Mesendoderm (in vitro differentiated cells): ENCODE results near the gene ALDH7A1.
"Not testable (repeated sequence)": the region's sequence is repeated elsewhere in the genome, so short reads cannot be mapped to it uniquely, and the experiment has no call there.

Experiments
- DNase-seq: peaks from one replicate; pipeline ENCODE4 v3.0.0; 2013
- H2AK5ac ChIP-seq: 2 replicates; pipeline ENCODE4 v1.6.1; 2013; ENCODE audit warnings: low read length, inconsistent platforms
- H2BK120ac ChIP-seq: 2 replicates; pipeline ENCODE4 v1.6.1; 2013; ENCODE audit warnings: low read depth, mild to moderate bottlenecking, low read length, moderate library complexity, mixed read lengths
- H2BK15ac ChIP-seq: replicated peaks from 2 replicates; pipeline ENCODE4 v1.6.1; 2013; ENCODE audit warnings: low read depth, mild to moderate bottlenecking, moderate library complexity
- H2BK5ac ChIP-seq: 2 replicates; pipeline ENCODE4 v1.6.1; 2013; ENCODE audit warnings: low read length, inconsistent platforms
- H3K18ac ChIP-seq: 2 replicates; pipeline ENCODE4 v1.6.1; 2013; ENCODE audit warnings: mild to moderate bottlenecking, low read length, mixed read lengths
- H3K23ac ChIP-seq: one replicate; pipeline ENCODE4 v1.6.1; 2013; ENCODE audit warnings: low read length
- H3K27ac ChIP-seq: 2 replicates; pipeline ENCODE4 v1.5.1; 2013; ENCODE audit warnings: low read depth, mild to moderate bottlenecking, inconsistent platforms, low read length, moderate library complexity
- H3K27me3 ChIP-seq: 2 replicates; pipeline ENCODE4 v1.6.1; 2013; ENCODE audit warnings: low read length, control low read depth, mild to moderate bottlenecking, inconsistent platforms; ENCODE audit not compliant: insufficient read depth, poor library complexity
- H3K36me3 ChIP-seq: 2 replicates; pipeline ENCODE4 v1.6.1; 2013; ENCODE audit warnings: low read length, inconsistent platforms; ENCODE audit not compliant: control insufficient read depth, insufficient read depth
- H3K4ac ChIP-seq: one replicate; pipeline ENCODE4 v1.6.1; 2013; ENCODE audit warnings: low read depth, mild to moderate bottlenecking, low read length, moderate library complexity
- H3K4me1 ChIP-seq: 2 replicates; pipeline ENCODE4 v1.6.1; 2013; ENCODE audit warnings: low read depth, low read length, inconsistent platforms; ENCODE audit not compliant: control insufficient read depth
- H3K4me2 ChIP-seq: 2 replicates; pipeline ENCODE4 v1.6.1; 2013; ENCODE audit warnings: low read length
- H3K4me3 ChIP-seq: 2 replicates; pipeline ENCODE4 v1.5.1; 2013; ENCODE audit warnings: mild to moderate bottlenecking, low read length
- H3K56ac ChIP-seq: one replicate; pipeline ENCODE4 v1.6.1; 2013; ENCODE audit warnings: low read length
- H3K79me1 ChIP-seq: 2 replicates; pipeline ENCODE4 v1.6.1; 2013; ENCODE audit warnings: low read length, inconsistent platforms
- H3K79me2 ChIP-seq: 2 replicates; pipeline ENCODE4 v1.6.1; 2013; ENCODE audit warnings: mild to moderate bottlenecking, low read length; ENCODE audit not compliant: control insufficient read depth, insufficient read depth
- H3K9ac ChIP-seq: 2 replicates; pipeline ENCODE4 v1.6.1; 2013; ENCODE audit warnings: low read length, inconsistent platforms
- H4K5ac ChIP-seq: one replicate; pipeline ENCODE4 v1.6.1; 2013; ENCODE audit warnings: low read length
- H4K8ac ChIP-seq: one replicate; pipeline ENCODE4 v1.6.1; 2013; ENCODE audit warnings: low read depth, mild to moderate bottlenecking, control low read depth, low read length, moderate library complexity
- WGBS: extraction: QIAGEN DNeasy Blood & Tissue Kit; methylation state at CpG from one replicate; pipeline ENCODE4 v1.1.7; 2013; ENCODE audit warnings: low lambda C conversion rate, missing lambda C conversion rate; ENCODE audit not compliant: insufficient coverage; ENCODE audit errors: extremely low coverage; 5-methylcytosine and 5-hydroxymethylcytosine counted together

The ALDH7A1 gene

GRCh38 chr5:126555101-126555500 lies 39.9 kb downstream of the ALDH7A1 start:
- not testable (repeated sequence) for H3K79me1 ChIP-seq, H3K23ac ChIP-seq, H3K4me1 ChIP-seq, H3K9ac ChIP-seq, H3K56ac ChIP-seq, H3K4me2 ChIP-seq, H3K4me3 ChIP-seq, H3K18ac ChIP-seq, H3K4ac ChIP-seq, H3K27me3 ChIP-seq, H4K8ac ChIP-seq, DNase-seq, H2AK5ac ChIP-seq, H3K27ac ChIP-seq, H4K5ac ChIP-seq, H2BK15ac ChIP-seq, H3K79me2 ChIP-seq, H2BK120ac ChIP-seq, H3K36me3 ChIP-seq, H2BK5ac ChIP-seq
- no CpG with 5 or more reads among the region's 9 CpGs for WGBS

GRCh38 chr5:126552614-126553013 lies 42.4 kb downstream of the ALDH7A1 start:
- Histone ChIP-seq H3K23ac (no peak overlapping the region), H3K27me3 (no peaks in the 10 kb centered on the region), H3K9ac (no peak overlapping the region), H3K36me3 (peaks cover 2% of the 10 kb centered on the region), H3K4me2 (no peak overlapping the region), H4K5ac (no peak overlapping the region), H2AK5ac (no peak overlapping the region), H2BK5ac (no peak overlapping the region), H3K56ac (no peak overlapping the region), H3K4me3 (no peak overlapping the region), H2BK120ac (no peak overlapping the region), H3K18ac (no peak overlapping the region), H3K27ac (no peak overlapping the region), H3K4me1 (no peaks in the 10 kb centered on the region), H3K79me2 (no peaks in the 10 kb centered on the region), H2BK15ac (no peak overlapping the region), H3K4ac (no peak overlapping the region), H4K8ac (no peak overlapping the region), H3K79me1 (no peaks in the 10 kb centered on the region)
- no peak for DNase-seq
- WGBS: no CpG with 5 or more reads among the region's 2 CpGs

DNA sequence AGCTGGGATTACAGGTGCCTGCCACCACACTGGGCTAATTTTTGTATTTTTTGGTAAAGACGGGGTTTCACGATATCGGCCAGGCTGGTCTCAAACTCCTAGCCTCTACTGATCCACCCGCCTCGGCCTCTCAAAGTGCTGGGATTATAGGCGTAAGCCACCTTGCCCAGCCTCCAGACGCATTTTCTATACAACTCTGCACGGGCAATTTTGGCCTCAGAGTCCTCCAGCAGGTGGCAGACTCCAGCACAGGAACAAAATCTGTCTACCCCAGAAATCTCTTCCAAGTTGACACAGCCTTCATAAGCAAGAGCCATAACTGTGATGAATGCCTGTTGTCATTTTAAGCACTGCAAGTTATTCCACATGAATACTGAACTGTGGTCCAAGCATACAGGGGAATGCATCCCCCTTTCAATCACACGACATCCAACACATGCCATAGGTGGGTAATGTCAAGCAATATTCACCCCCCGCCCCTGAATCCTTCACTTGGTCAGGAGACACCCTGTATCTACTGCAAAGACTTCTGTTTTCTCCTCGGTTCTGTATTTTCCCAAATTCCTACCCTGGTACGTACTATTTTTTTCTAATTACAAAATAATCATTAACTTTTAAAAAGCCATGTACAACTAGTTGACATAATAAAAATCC lies 50.8 kb downstream of the ALDH7A1 start:
- WGBS: 100% methylated on average over 1 of the region's 12 CpGs
- Histone ChIP-seq H3K4me1 (no peaks in the 10 kb centered on the region), H4K5ac (no peak overlapping the region), H3K23ac (no peak overlapping the region), H3K27me3 (no peaks in the 10 kb centered on the region), H3K79me2 (no peaks in the 10 kb centered on the region), H4K8ac (no peak overlapping the region), H3K4me2 (no peak overlapping the region), H2BK15ac (no peak overlapping the region), H3K79me1 (no peaks in the 10 kb centered on the region), H2AK5ac (no peak overlapping the region), H3K9ac (no peak overlapping the region), H2BK120ac (no peak overlapping the region), H2BK5ac (no peak overlapping the region), H3K4ac (no peak overlapping the region), H3K18ac (no peak overlapping the region), H3K4me3 (no peak overlapping the region), H3K56ac (no peak overlapping the region), H3K27ac (no peak overlapping the region), H3K36me3 (peaks cover 2% of the 10 kb centered on the region)
- DNase-seq: peak; percentile 44

- WGBS: no CpG with 5 or more reads among the region's 2 CpGs
- no peak overlapping the region for H3K56ac ChIP-seq
- no peak overlapping the region for H3K4ac ChIP-seq
Observed at GRCh38 chr5:126543660-126544059, 51.4 kb downstream of the ALDH7A1 start.

GRCh38 chr5:126543009-126543408 lies 52.0 kb downstream of the ALDH7A1 start:
- Histone ChIP-seq H2BK5ac (no peak overlapping the region), H3K4ac (no peak overlapping the region), H3K18ac (no peak overlapping the region), H3K27me3 (no peaks in the 10 kb centered on the region), H3K9ac (no peak overlapping the region), H3K4me1 (no peaks in the 10 kb centered on the region), H3K4me2 (no peak overlapping the region), H4K5ac (no peak overlapping the region), H3K27ac (no peak overlapping the region), H3K36me3 (peaks cover 2% of the 10 kb centered on the region), H4K8ac (no peak overlapping the region), H3K23ac (no peak overlapping the region), H3K79me1 (no peaks in the 10 kb centered on the region), H2BK120ac (no peak overlapping the region), H3K4me3 (no peak overlapping the region), H3K56ac (no peak overlapping the region), H2AK5ac (no peak overlapping the region), H3K79me2 (no peaks in the 10 kb centered on the region), H2BK15ac (no peak overlapping the region)
- no peak for DNase-seq
- WGBS: no CpG with 5 or more reads among the region's 1 CpG

More at GRCh38 chr5:126543660-126544059, 51.4 kb downstream of the ALDH7A1 start:
- no peak overlapping the region for H2BK15ac ChIP-seq
- H3K27me3 ChIP-seq: no peaks in the 10 kb centered on the region
- H3K27ac ChIP-seq: no peak overlapping the region
- H2BK5ac ChIP-seq: no peak overlapping the region
- H3K79me2 ChIP-seq: no peaks in the 10 kb centered on the region
- H3K36me3 ChIP-seq: peaks cover 2% of the 10 kb centered on the region
- H3K4me2 ChIP-seq: no peak overlapping the region
- no peak overlapping the region for H2AK5ac ChIP-seq
- H3K79me1 ChIP-seq: no peaks in the 10 kb centered on the region
- H4K5ac ChIP-seq: no peak overlapping the region
- H3K23ac ChIP-seq: no peak overlapping the region
- H3K4me3 ChIP-seq: no peak overlapping the region
- H4K8ac ChIP-seq: no peak overlapping the region
- H3K18ac ChIP-seq: no peak overlapping the region
- no peak for DNase-seq
- H3K4me1 ChIP-seq: no peaks in the 10 kb centered on the region
- H2BK120ac ChIP-seq: no peak overlapping the region
- no peak overlapping the region for H3K9ac ChIP-seq

DNA sequence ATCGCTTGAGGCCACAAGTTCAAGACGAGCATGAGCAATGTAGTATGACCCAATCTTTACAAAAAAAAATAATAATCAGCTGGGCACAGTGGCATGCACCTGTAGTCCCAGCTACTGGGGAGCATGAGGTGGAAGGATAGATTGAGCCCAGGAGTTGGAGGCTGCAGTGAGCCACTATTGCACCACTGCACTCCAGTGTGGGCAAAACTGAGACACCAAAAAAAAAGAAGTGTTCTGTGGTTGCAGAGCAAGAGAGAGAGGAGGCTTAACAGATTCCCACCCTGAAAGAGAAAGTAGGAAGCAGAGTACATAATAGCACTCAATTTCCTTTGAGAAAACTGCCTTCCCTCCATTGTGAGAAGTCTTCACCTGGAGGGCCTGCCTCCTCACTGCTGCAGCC lies 52.6 kb downstream of the ALDH7A1 start:
- Histone ChIP-seq H2BK15ac (no peak overlapping the region), H3K4ac (no peak overlapping the region), H2BK5ac (no peak overlapping the region), H3K4me2 (no peak overlapping the region), H3K9ac (no peak overlapping the region), H4K5ac (no peak overlapping the region), H3K56ac (no peak overlapping the region), H3K4me3 (no peak overlapping the region), H4K8ac (no peak overlapping the region), H3K4me1 (no peaks in the 10 kb centered on the region), H3K79me2 (no peaks in the 10 kb centered on the region), H3K79me1 (no peaks in the 10 kb centered on the region), H2AK5ac (no peak overlapping the region), H3K27me3 (no peaks in the 10 kb centered on the region), H2BK120ac (no peak overlapping the region), H3K18ac (no peak overlapping the region), H3K23ac (no peak overlapping the region), H3K27ac (no peak overlapping the region), H3K36me3 (peaks cover 2% of the 10 kb centered on the region)
- WGBS: no CpG with 5 or more reads among the region's 2 CpGs
- DNase-seq: no peak
